HG03354 (cell line): Measurements from ENCODE around the gene RAB17.

Experiments used
- ATAC-seq: cut with Tn5 transposase; IDR thresholded peaks from one replicate; pipeline ENCODE4 v1.9.1; 2021; ENCODE audit warnings: mild to moderate bottlenecking; ENCODE audit not compliant: unreplicated experiment, poor library complexity, severe bottlenecking

Gene RAB17

GRCh38 chr2:237581751-237582746 is 8.5 kb downstream of the RAB17 start:
- ATAC-seq: no peak

GRCh38 chr2:237581326-237581725 is 9.2 kb downstream of the RAB17 start:
- ATAC-seq: no peak

GRCh38 chr2:237577956-237578870 is 12.3 kb downstream of the RAB17 start:
- ATAC-seq: no peak

GRCh38 chr2:237577458-237577857 is 13.1 kb downstream of the RAB17 start:
- no peak for ATAC-seq

GRCh38 chr2:237576974-237577373 is 13.6 kb downstream of the RAB17 start:
- ATAC-seq: no peak

GRCh38 chr2:237575869-237576862 is 14.4 kb downstream of the RAB17 start:
- no peak for ATAC-seq

GRCh38 chr2:237574894-237575868 is 15.4 kb downstream of the RAB17 start:
- no peak for ATAC-seq

- no peak for ATAC-seq
Observed at GRCh38 chr2:237574467-237574866, 16.1 kb downstream of the RAB17 start.

GRCh38 chr2:237573721-237574415 is 16.7 kb downstream of the RAB17 start:
- no peak for ATAC-seq

GRCh38 chr2:237572742-237573101 is 17.8 kb downstream of the RAB17 start:
- no peak for ATAC-seq

- peak; percentile 88 for ATAC-seq
Observed at GRCh38 chr2:237572021-237572741, 18.4 kb downstream of the RAB17 start.

- no peak for ATAC-seq
Observed at GRCh38 chr2:237571551-237571950, 19.0 kb downstream of the RAB17 start.

GRCh38 chr2:237570776-237571335 is 19.7 kb downstream of the RAB17 start:
- ATAC-seq: no peak

GRCh38 chr2:237569896-237570295 is 20.6 kb downstream of the RAB17 start:
- ATAC-seq: no peak

GRCh38 chr2:237569041-237569440 is 21.5 kb downstream of the RAB17 start:
- no peak for ATAC-seq

- ATAC-seq: no peak
Observed at GRCh38 chr2:237568121-237568660, 22.3 kb downstream of the RAB17 start.
